Measurements from ENCODE around the gene CCBE1. TPM values are rescaled to one million over a fixed set of nuclear protein-coding genes. Genes with fewer than 3 reads are reported as not detected.
"Not testable (repeated sequence)": the region's sequence is repeated elsewhere in the genome, so short reads cannot be mapped to it uniquely, and the experiment has no call there.

CCBE1 gene
- total RNA-seq: 1.8 TPM

- DNase-seq (ENCODE audit: low spot score): peak; percentile 61
Measured at GRCh38 chr18:59697236-59697932, at the start of gene CCBE1. CCBE1 (minus strand) TSS chr18:59697423.

- DNase-seq (ENCODE audit: low spot score): no peak
Measured at GRCh38 chr18:59744271-59744721, 47.1 kb upstream of the CCBE1 start.

- DNase-seq (ENCODE audit: low spot score): no peak
Measured at GRCh38 chr18:59743566-59743965, 46.3 kb upstream of the CCBE1 start.

GRCh38 chr18:59742325-59743111 is 45.3 kb upstream of the CCBE1 start:
- no peak for DNase-seq (ENCODE audit: low spot score)

GRCh38 chr18:59740141-59740540 is 42.9 kb upstream of the CCBE1 start:
- no peak for DNase-seq (ENCODE audit: low spot score)

GRCh38 chr18:59737776-59738300 is 40.6 kb upstream of the CCBE1 start:
- no peak for DNase-seq (ENCODE audit: low spot score)

GRCh38 chr18:59737335-59737734 is 40.1 kb upstream of the CCBE1 start:
- DNase-seq (ENCODE audit: low spot score): not testable (repeated sequence)

GRCh38 chr18:59736061-59736460 is 38.8 kb upstream of the CCBE1 start:
- DNase-seq (ENCODE audit: low spot score): no peak

- DNase-seq (ENCODE audit: low spot score): no peak
Measured at GRCh38 chr18:59735269-59735860, 38.1 kb upstream of the CCBE1 start.

GRCh38 chr18:59733421-59733820 is 36.2 kb upstream of the CCBE1 start:
- DNase-seq (ENCODE audit: low spot score): no peak

- no peak for DNase-seq (ENCODE audit: low spot score)
Measured at GRCh38 chr18:59730896-59731295, 33.7 kb upstream of the CCBE1 start.

GRCh38 chr18:59729781-59730180 is 32.6 kb upstream of the CCBE1 start:
- DNase-seq (ENCODE audit: low spot score): no peak

- no peak for DNase-seq (ENCODE audit: low spot score)
Measured at GRCh38 chr18:59728816-59729215, 31.6 kb upstream of the CCBE1 start.

GRCh38 chr18:59725142-59725541 is 27.9 kb upstream of the CCBE1 start:
- DNase-seq (ENCODE audit: low spot score): no peak

GRCh38 chr18:59724103-59724502 is 26.9 kb upstream of the CCBE1 start:
- no peak for DNase-seq (ENCODE audit: low spot score)

GRCh38 chr18:59721931-59722330 is 24.7 kb upstream of the CCBE1 start:
- no peak for DNase-seq (ENCODE audit: low spot score)

- no peak for DNase-seq (ENCODE audit: low spot score)
Measured at GRCh38 chr18:59721211-59721610, 24.0 kb upstream of the CCBE1 start.

- DNase-seq (ENCODE audit: low spot score): no peak
Measured at GRCh38 chr18:59719544-59720181, 22.4 kb upstream of the CCBE1 start.

- DNase-seq (ENCODE audit: low spot score): no peak
Measured at GRCh38 chr18:59718464-59719157, 21.4 kb upstream of the CCBE1 start.

GRCh38 chr18:59718108-59718463 is 20.9 kb upstream of the CCBE1 start:
- no peak for DNase-seq (ENCODE audit: low spot score)

GRCh38 chr18:59717291-59717690 is 20.1 kb upstream of the CCBE1 start:
- no peak for DNase-seq (ENCODE audit: low spot score)

- DNase-seq (ENCODE audit: low spot score): no peak
Measured at GRCh38 chr18:59715966-59716369, 18.7 kb upstream of the CCBE1 start.
